Hypothalamus (tissue), 51 donors: ENCODE results near the gene C1QTNF1.

ENCODE experiments used
- DNase-seq, 51 donors: peaks; one replicate each; lab custom pipeline; 2025; lab: John Stamatoyannopoulos, UW

The C1QTNF1 gene

GRCh38 chr17:79023886-79024771, at the start of gene C1QTNF1:
Gene C1QTNF1, plus strand, starts transcription at chr17:79024169. Its CDS starts 19,800 bp downstream, at chr17:79043969.
- peak in 1 of 51 donors; percentile 17 for DNase-seq

GRCh38 chr17:78974635-78975591, 49.1 kb upstream of the C1QTNF1 start:
- peak in 5 of 51 donors; percentile 12 to 31 (median 21) for DNase-seq

- no peak for DNase-seq
Measured at GRCh38 chr17:78976907-78977680, 46.9 kb upstream of the C1QTNF1 start.

- DNase-seq, result no peak
Measured at GRCh38 chr17:78977681-78977943, 46.4 kb upstream of the C1QTNF1 start.

GRCh38 chr17:78977997-78978973, 45.7 kb upstream of the C1QTNF1 start:
- DNase-seq, result peak in 2 of 51 donors; percentile 11 to 20

GRCh38 chr17:78979780-78980623, 44.0 kb upstream of the C1QTNF1 start, which contains the start of gene LGALS3BP:
Gene LGALS3BP, minus strand, starts transcription at chr17:78979923. Its CDS starts 2,732 bp downstream, at chr17:78977191.
- peak in 49 of 51 donors; percentile 31 to 87 (median 71) for DNase-seq

- no peak for DNase-seq
Measured at GRCh38 chr17:78980624-78980972, 43.4 kb upstream of the C1QTNF1 start.

- DNase-seq, result no peak
Measured at GRCh38 chr17:78981010-78981888, 42.7 kb upstream of the C1QTNF1 start.

- no peak for DNase-seq
Measured at GRCh38 chr17:78985395-78985794, 38.6 kb upstream of the C1QTNF1 start.

GRCh38 chr17:78986048-78986648, 37.8 kb upstream of the C1QTNF1 start:
- peak in 5 of 51 donors; percentile 19 to 28 (median 19) for DNase-seq

GRCh38 chr17:78986649-78987328, 37.2 kb upstream of the C1QTNF1 start:
- peak in 2 of 51 donors; percentile 15 to 18 for DNase-seq

GRCh38 chr17:78988152-78988551, 35.8 kb upstream of the C1QTNF1 start:
- DNase-seq, result no peak

- DNase-seq, result no peak
Measured at GRCh38 chr17:78990349-78991016, 33.5 kb upstream of the C1QTNF1 start.

GRCh38 chr17:78991017-78991738, 32.8 kb upstream of the C1QTNF1 start:
- DNase-seq, result no peak

- DNase-seq, result no peak
Measured at GRCh38 chr17:78991906-78992532, 31.9 kb upstream of the C1QTNF1 start.
